Mucosa of rectum (tissue), 2 donors: ENCODE data around the gene ZCCHC3.
A peak's percentile ranks its signal among the peaks of the same experiment; 100 is the strongest.

Experiments
- H3K27ac ChIP-seq, 2 donors: one replicate each; pipeline ENCODE4 v1.7.0; 2013; ENCODE audit warnings: inconsistent platforms in 2 of 2, low read depth in 2 of 2, low read length in 2 of 2
- H3K27me3 ChIP-seq, 2 donors: one replicate each; pipeline ENCODE4 v1.7.0; 2013; ENCODE audit warnings: low read length in 2 of 2; ENCODE audit not compliant: control insufficient read depth in 2 of 2, insufficient read depth in 2 of 2
- H3K36me3 ChIP-seq, 2 donors: one replicate each; pipeline ENCODE4 v1.7.0; 2013; ENCODE audit warnings: low read length in 2 of 2; ENCODE audit not compliant: control insufficient read depth in 2 of 2, insufficient read depth in 2 of 2
- H3K4me1 ChIP-seq, 2 donors: one replicate each; pipeline ENCODE4 v1.7.0; 2013; ENCODE audit warnings: low read length in 2 of 2, mild to moderate bottlenecking in 1 of 2; ENCODE audit not compliant: control insufficient read depth in 2 of 2, insufficient read depth in 2 of 2
- H3K4me3 ChIP-seq, 2 donors: one replicate each; pipeline ENCODE4 v1.7.0; 2013; ENCODE audit warnings: low read length in 2 of 2
- H3K9ac ChIP-seq, 2 donors: one replicate each; pipeline ENCODE4 v1.7.0; 2013; ENCODE audit warnings: low read length in 2 of 2, low read depth in 1 of 2, mild to moderate bottlenecking in 1 of 2
- H3K9me3 ChIP-seq, 2 donors: one replicate each; pipeline ENCODE4 v1.7.0; 2013; ENCODE audit warnings: low read length in 2 of 2; ENCODE audit not compliant: control insufficient read depth in 2 of 2
- donor health status: healthy.
- donor health status: Normal muscosa, but diverticular disease.

The ZCCHC3 gene

DNA sequence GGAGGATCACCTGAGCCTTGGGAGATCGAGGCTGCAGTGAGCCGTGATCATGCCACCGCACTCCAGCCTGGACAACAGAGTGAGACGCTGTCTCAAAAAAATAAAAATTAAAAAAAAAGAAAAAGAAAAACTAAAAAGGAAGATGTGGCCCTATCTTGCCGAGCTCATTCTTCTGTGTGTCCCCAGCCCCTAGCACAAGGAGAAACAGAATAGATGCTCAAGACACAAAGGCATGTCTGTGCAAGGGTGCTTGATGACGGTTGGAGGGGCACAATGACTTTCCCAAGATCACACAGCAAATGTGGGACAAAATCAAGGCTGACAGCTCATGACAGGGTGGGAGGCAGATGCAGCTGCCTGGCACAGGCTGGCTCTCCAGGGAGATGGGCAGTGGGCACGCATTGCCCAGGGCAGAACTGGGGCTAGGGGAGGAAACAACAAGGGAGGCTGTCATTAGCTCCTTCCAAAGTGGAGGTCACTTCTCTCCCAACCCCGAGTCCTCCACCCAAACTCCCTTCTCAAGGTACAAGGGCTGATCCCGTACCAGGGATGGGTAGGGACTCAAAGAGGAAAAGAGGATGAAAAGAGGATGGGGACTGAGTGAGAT, 48.8 kb downstream of the ZCCHC3 start:
- Histone ChIP-seq H3K9me3 (peaks cover 0 to 5% of the 10 kb centered on the region in 2 donors), H3K36me3 (peaks cover 0 to 3% of the 10 kb centered on the region in 2 donors), H3K9ac (peak overlapping the region; percentile 60 to 89), H3K27ac (peak overlapping the region; percentile 93), H3K4me3 (peak overlapping the region; percentile 90 to 98), H3K27me3 (no peaks in the 10 kb centered on the region), H3K4me1 (peaks cover 3 to 15% of the 10 kb centered on the region in 2 donors)

DNA sequence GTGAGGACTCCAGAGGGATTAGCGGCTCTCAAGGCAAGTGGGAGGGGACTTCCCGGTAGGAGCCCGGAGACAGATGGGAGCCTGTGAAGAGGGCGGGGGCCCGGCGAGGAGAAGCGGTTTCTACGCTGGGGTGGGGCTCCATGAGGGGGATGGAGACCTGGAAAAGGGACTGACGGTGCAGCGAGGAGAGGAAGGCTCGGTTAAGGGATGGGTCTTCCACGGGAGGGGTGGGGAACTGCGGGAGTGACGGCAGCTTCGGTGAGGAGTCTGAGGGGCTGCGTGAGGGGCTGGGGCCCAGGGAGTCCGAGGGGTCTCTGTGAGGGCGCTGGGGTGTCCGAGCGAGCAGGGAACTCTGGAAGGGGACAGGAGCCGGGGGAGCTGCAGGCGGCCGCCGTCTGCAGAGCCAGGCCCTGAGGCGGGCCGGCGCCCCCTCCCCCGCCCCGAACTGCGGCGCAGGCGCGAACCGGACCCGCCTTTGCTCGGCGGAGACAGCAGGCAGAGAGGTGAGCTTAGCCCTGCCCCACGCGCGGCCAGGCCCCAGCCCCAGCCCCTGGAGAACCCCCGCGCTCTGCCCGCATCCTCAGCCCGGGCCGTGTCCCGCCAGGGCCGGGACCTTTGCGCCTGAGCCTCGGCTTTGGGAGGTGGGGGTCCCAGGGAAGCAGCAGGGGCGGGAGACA, 49.4 kb downstream of the ZCCHC3 start, which contains the start of gene NRSN2:
NRSN2 (plus strand) TSS at position 472 of the 677 bp plus-strand sequence. CDS start 2,533 bp downstream, outside the sequence.
- Histone ChIP-seq H3K27ac (peak within 1 kb of the TSS; percentile 93), H3K4me1 (peaks cover 3 to 15% of the 10 kb centered on the region in 2 donors), H3K9me3 (peaks cover 0 to 4% of the 10 kb centered on the region in 2 donors), H3K9ac (peak within 1 kb of the TSS; percentile 88 to 89), H3K27me3 (no peaks in the 10 kb centered on the region), H3K4me3 (peak within 1 kb of the TSS; percentile 90 to 98), H3K36me3 (peaks cover 0 to 3% of the 10 kb centered on the region in 2 donors)

DNA sequence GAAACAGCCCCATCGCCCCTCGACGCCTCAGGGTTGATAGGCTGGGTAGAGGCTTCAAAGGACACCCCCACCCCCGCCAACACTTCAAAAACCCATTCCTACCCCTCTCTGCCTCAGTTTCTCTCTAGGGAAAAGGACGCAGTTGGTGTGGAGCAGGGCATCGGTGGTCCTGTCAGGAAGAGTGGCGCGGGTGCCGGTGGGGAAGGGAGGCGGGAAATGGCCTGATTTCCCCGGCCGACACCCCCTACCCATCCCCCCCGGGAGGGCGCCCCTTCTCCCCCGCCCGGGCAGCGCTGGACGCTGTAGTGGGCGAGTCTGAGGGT, 49.9 kb downstream of the ZCCHC3 start:
- Histone ChIP-seq H3K4me3 (peak overlapping the region; percentile 90 to 98), H3K9ac (peak overlapping the region; percentile 88 to 89), H3K36me3 (peaks cover 0 to 3% of the 10 kb centered on the region in 2 donors), H3K27me3 (no peaks in the 10 kb centered on the region), H3K27ac (peak overlapping the region; percentile 93), H3K9me3 (no peaks in the 10 kb centered on the region), H3K4me1 (peaks cover 3 to 15% of the 10 kb centered on the region in 2 donors)

DNA sequence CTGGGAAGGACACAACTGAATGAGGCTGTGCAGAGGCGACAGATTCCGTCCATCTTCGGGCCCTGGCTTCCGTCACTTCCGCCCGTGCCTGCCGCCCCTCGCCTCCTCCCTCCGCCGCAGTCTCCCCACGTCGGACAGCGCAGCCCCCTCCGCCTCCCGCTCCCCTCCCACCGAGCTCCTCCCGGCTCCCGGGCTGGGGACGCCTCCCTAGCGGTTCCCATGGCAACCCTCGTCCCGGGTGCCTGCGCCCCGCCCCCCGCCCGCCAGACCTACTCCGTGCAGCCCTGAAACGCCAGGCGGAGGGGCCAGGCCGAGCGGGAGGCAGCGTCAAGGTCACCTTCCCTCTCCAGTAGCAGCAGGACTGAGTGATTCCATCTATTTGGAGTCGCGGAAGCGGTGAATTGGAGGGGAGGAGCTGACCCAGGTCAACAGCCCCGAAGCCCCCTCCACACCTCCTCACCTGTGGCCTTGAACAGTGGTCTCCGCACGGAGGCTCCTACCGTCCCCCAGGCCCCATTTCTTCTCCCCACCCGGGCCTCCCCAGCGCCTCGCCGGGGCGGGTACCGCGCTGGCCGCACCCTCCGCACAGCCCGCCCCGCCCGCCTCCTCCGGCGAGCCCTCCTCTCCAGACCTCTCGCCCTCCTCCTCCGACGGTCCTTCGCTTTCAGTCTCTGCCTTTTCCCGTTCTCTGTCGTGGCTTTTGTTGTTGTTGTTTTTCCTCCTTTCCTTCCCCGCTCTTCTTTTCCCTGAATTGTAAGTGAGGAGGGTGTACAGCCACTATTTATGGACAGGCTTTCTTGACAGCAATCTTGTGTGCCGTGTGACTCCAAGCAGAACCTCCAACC, 50.5 kb downstream of the ZCCHC3 start:
- Histone ChIP-seq H3K36me3 (peaks cover 0 to 3% of the 10 kb centered on the region in 2 donors), H3K9ac (peak overlapping the region; percentile 88 to 89), H3K4me1 (peaks cover 3 to 15% of the 10 kb centered on the region in 2 donors), H3K27me3 (no peaks in the 10 kb centered on the region), H3K27ac (peak overlapping the region; percentile 93), H3K9me3 (no peaks in the 10 kb centered on the region), H3K4me3 (peak overlapping the region; percentile 90 to 98)

DNA sequence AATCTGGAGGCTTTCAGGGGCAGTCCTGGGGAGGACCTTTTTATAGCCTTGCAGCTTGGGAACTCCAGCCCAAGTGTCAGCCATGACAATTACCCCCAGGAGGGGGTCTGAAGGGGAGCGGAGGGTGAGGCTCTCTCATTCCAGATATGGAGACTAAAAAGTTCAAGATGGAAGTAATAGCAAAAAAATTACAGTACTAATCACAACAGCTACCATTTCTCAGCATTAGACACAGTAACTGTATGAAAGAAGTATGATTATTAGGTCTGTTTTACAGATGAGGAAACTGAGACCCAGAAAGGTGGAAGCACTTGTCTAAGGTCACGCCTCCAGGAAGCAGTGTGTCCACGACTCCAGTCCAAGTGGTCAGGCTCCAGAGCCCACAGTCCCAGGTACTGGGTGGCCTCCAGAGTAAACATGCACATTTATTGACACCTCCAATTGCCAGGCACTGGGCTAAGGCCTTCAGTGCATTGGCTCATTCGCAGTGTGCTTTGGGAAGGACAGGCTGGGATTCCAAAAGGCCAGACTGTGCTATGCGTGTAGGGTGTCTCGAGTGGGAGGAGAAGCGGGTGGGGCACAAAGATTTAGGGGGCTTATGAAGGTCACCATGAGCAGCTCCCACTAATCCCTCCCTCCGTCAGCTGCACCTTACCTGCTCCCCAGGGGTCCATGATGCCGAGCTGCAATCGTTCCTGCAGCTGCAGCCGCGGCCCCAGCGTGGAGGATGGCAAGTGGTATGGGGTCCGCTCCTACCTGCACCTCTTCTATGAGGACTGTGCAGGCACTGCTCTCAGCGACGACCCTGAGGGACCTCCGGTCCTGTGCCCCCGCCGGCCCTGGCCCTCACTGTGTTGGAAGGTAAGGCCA, 51.8 kb downstream of the ZCCHC3 start:
- no peak overlapping the region for H3K9ac ChIP-seq
- no peak overlapping the region for H3K27ac ChIP-seq
- no peaks in the 10 kb centered on the region for H3K9me3 ChIP-seq
- H3K4me1 ChIP-seq = peaks cover 3 to 15% of the 10 kb centered on the region in 2 donors
- peaks cover 0 to 3% of the 10 kb centered on the region in 2 donors for H3K36me3 ChIP-seq
- no peaks in the 10 kb centered on the region for H3K27me3 ChIP-seq
- H3K4me3 ChIP-seq = no peak overlapping the region
